A549 (cell line): ENCODE measurements around the gene DYNLT4. TPM values are rescaled to one million over a fixed set of nuclear protein-coding genes. Genes with fewer than 3 reads are reported as not detected.

Experiments
- ATAC-seq, 2 experiments: fragments of 200-7000 bp in 1 of 2; fragments of >200 bp in 1 of 2; cut with Nextera tagmentation in 1 of 2; cut with Tn5 transposase in 1 of 2; 3 replicates each; pipeline versions ENCODE4 v1.8.0 to v1.9.1; 2018 to 2020; ENCODE audit warnings: mild to moderate bottlenecking in 1 of 2, moderate library complexity in 1 of 2
- CTCF ChIA-PET: fragments of 300-600 bp; sonication (Branson Sonifier 250); formaldehyde crosslinking; extraction: SDS; loops from one replicate; lab custom pipeline; 2021; ENCODE audit warnings: antibody characterized with exemption, inconsistent platforms; lab: Yijun Ruan, JAX
- POLR2A ChIA-PET: fragments of 350-600 bp; formaldehyde crosslinking; extraction: SDS; loops from one replicate; lab custom pipeline; 2021; ENCODE audit warnings: antibody characterized with exemption, inconsistent platforms; lab: Yijun Ruan, JAX
- DNase-seq, 2 experiments: peaks; one replicate each; pipeline versions ENCODE4 v3.0.0 to v3.0.0-alpha.2; 2011 to 2016; ENCODE audit warnings: low read depth in 1 of 2, low spot score in 1 of 2
- FAIRE-seq: peaks from 2 replicates; lab custom pipeline; 2011; peaks lifted over from hg19 to GRCh38; lab: Jason Lieb, UNC
- H3K27ac ChIP-seq, 2 experiments: fragments of >200 bp; sonication (Bioruptor Twin); formaldehyde crosslinking; 3 replicates each; pipeline ENCODE4 v1.5.1; 2016 to 2017
- H3K4me1 ChIP-seq: fragments of >200 bp; sonication (Bioruptor Twin); formaldehyde crosslinking; 3 replicates; pipeline ENCODE4 v1.6.1; 2016
- H3K4me2 ChIP-seq: fragments of >200 bp; sonication (Bioruptor Twin); formaldehyde crosslinking; 3 replicates; pipeline ENCODE4 v1.6.1; 2016
- H3K4me3 ChIP-seq: fragments of >200 bp; sonication (Bioruptor Twin); formaldehyde crosslinking; 3 replicates; pipeline ENCODE4 v1.5.1; 2016
- H3K9me3 ChIP-seq: fragments of >200 bp; sonication (Bioruptor Twin); formaldehyde crosslinking; 3 replicates; pipeline ENCODE4 v1.6.1; 2016
- CBX8 ChIP-seq: fragments of 200-600 bp; sonication (generic); IDR thresholded peaks from 2 replicates; pipeline ENCODE4 v1.6.1; 2016
- CEBPB ChIP-seq, 2 experiments: fragments of >200 bp in 1 of 2; sonication (Bioruptor Twin) in 1 of 2; formaldehyde crosslinking in 1 of 2; IDR thresholded peaks; 2 replicates each; pipeline ENCODE4 v1.6.1; 2012 to 2016
- CHD4 ChIP-seq: fragments of 200-600 bp; sonication (generic); IDR thresholded peaks from 2 replicates; pipeline ENCODE4 v1.6.1; 2016; ENCODE audit warnings: antibody characterized with exemption, mild to moderate bottlenecking, borderline replicate concordance
- EHF ChIP-seq: fragments of 250-450 bp; sonication (Bioruptor Pico); IDR thresholded peaks from 2 replicates; pipeline ENCODE4 v1.5.0; 2020; ENCODE audit warnings: mild to moderate bottlenecking
- EHMT2 ChIP-seq: fragments of 200-600 bp; sonication (generic); IDR thresholded peaks from 2 replicates; pipeline ENCODE4 v1.6.1; 2016; ENCODE audit warnings: antibody characterized with exemption, low read depth, mild to moderate bottlenecking, moderate library complexity
- ELK1 ChIP-seq: fragments of 150-350 bp; IDR thresholded peaks from 2 replicates; pipeline ENCODE4 v1.6.1; 2014; ENCODE audit warnings: low read depth, mild to moderate bottlenecking, low read length
- FOSB ChIP-seq: fragments of 250-450 bp; sonication (Bioruptor Pico); IDR thresholded peaks from 2 replicates; pipeline ENCODE4 v1.5.0; 2020; ENCODE audit warnings: mild to moderate bottlenecking, moderate library complexity
- FOSL2 ChIP-seq, 2 experiments: fragments of 450-650 bp in 1 of 2; fragments of >200 bp in 1 of 2; sonication (Bioruptor Twin) in 1 of 2; formaldehyde crosslinking; IDR thresholded peaks; 2 replicates each; pipeline versions ENCODE4 v1.5.0 to v1.6.1; 2016 to 2020; ENCODE audit warnings: mild to moderate bottlenecking in 1 of 2, moderate library complexity in 1 of 2
- FOXS1 ChIP-seq: fragments of 250-450 bp; sonication (Bioruptor Pico); IDR thresholded peaks from 2 replicates; pipeline ENCODE4 v1.5.0; 2020; ENCODE audit warnings: mild to moderate bottlenecking, moderate library complexity
- HDAC2 ChIP-seq: fragments of 200-600 bp; sonication (generic); IDR thresholded peaks from 2 replicates; pipeline ENCODE4 v1.6.1; 2016
- HES2 ChIP-seq: fragments of >200 bp; sonication (Bioruptor Twin); formaldehyde crosslinking; IDR thresholded peaks from 2 replicates; pipeline ENCODE4 v1.6.1; 2016
- HMGXB4 ChIP-seq: fragments of 250-450 bp; sonication (Bioruptor Pico); IDR thresholded peaks from 2 replicates; pipeline ENCODE4 v1.5.0; 2021; ENCODE audit warnings: mild to moderate bottlenecking, moderate library complexity, borderline replicate concordance
- HOXA7 ChIP-seq: fragments of 250-450 bp; sonication (Bioruptor Pico); IDR thresholded peaks from 2 replicates; pipeline ENCODE4 v1.5.0; 2020; ENCODE audit warnings: mild to moderate bottlenecking, moderate library complexity
- JUN ChIP-seq, 2 experiments: fragments of >200 bp; sonication (Bioruptor Twin); formaldehyde crosslinking; IDR thresholded peaks; 2 replicates in 1 of 2; 3 replicates in 1 of 2; pipeline ENCODE4 v1.6.1; 2016 to 2017
- MAFK ChIP-seq: fragments of 450-650 bp; IDR thresholded peaks from 2 replicates; pipeline ENCODE4 v1.6.1; 2014; ENCODE audit not compliant: partially characterized antibody
- MYC ChIP-seq: IDR thresholded peaks from 2 replicates; pipeline ENCODE4 v1.6.1; 2012; ENCODE audit warnings: mild to moderate bottlenecking, inconsistent platforms, low read length, improper control_type of control experiment, borderline replicate concordance
- POLR2A ChIP-seq: IDR thresholded peaks from 2 replicates; pipeline ENCODE4 v1.6.1; 2012; ENCODE audit warnings: mild to moderate bottlenecking, low read length
- REST ChIP-seq: fragments of 200-600 bp; sonication (generic); IDR thresholded peaks from 2 replicates; pipeline ENCODE4 v1.6.1; 2016; ENCODE audit warnings: antibody characterized with exemption, mild to moderate bottlenecking, moderate library complexity
- SREBF2 ChIP-seq: fragments of 450-650 bp; IDR thresholded peaks from 2 replicates; pipeline ENCODE4 v1.6.1; 2014; ENCODE audit warnings: mild to moderate bottlenecking, moderate library complexity
- TFCP2L1 ChIP-seq: fragments of 250-450 bp; sonication (Bioruptor Pico); IDR thresholded peaks from 2 replicates; pipeline ENCODE4 v1.5.0; 2021; ENCODE audit warnings: mild to moderate bottlenecking
- TP53 ChIP-seq: fragments of 250-450 bp; sonication (Bioruptor Pico); IDR thresholded peaks from 2 replicates; pipeline ENCODE4 v1.5.0; 2021; ENCODE audit warnings: mild to moderate bottlenecking, moderate library complexity
- USF2 ChIP-seq: fragments of 450-650 bp; IDR thresholded peaks from 2 replicates; pipeline ENCODE4 v1.6.1; 2014; ENCODE audit warnings: antibody characterized with exemption
- ZC3H11A ChIP-seq: fragments of 450-650 bp; IDR thresholded peaks from 2 replicates; pipeline ENCODE4 v1.6.1; 2014; ENCODE audit warnings: antibody characterized with exemption, mild to moderate bottlenecking
- ZNF302 ChIP-seq: fragments of 250-450 bp; sonication (Bioruptor Pico); IDR thresholded peaks from 2 replicates; pipeline ENCODE4 v1.9.0; 2021; ENCODE audit warnings: inconsistent platforms, mild to moderate bottlenecking, moderate library complexity
- ZSCAN20 ChIP-seq: fragments of 250-450 bp; sonication (Bioruptor Pico); IDR thresholded peaks from 2 replicates; pipeline ENCODE4 v1.8.0; 2022; ENCODE audit warnings: mild to moderate bottlenecking, moderate library complexity
- WGBS: methylation state at CpG from one replicate; pipeline ENCODE4 v1.1.6; 2017; ENCODE audit errors: missing lambda C conversion rate; 5-methylcytosine and 5-hydroxymethylcytosine counted together
- polyA plus RNA-seq, 4 experiments: library from polyadenylated mRNA; depleted of rRNA in 3 of 4; stranded (reverse); fragments of >200 nt; fragmentation: RNase III in 1 of 4; extraction: RNeasy Plus Mini Kit Qiagen cat#74134 plus additional on column Dnase treatment in 1 of 4; gene quantifications; 2 replicates in 3 of 4; 3 replicates in 1 of 4; pipeline ENCODE4 v1.2.3, GENCODE V29; 2011 to 2017

Gene DYNLT4
- polyA plus RNA-seq, 2 of the 4 experiments (the other 2 are of a cell fraction): 0.12 to 0.21 TPM

GRCh38 chr1:44851308-44851707 is 44.2 kb upstream of the DYNLT4 start:
- ATAC-seq (no peak), FAIRE-seq (no peak), DNase-seq (no peak)
- no peaks in the 10 kb centered on the region for H3K9me3 ChIP-seq
- TF ChIP-seq HOXA7 (CRISPR knock-in tag): no peak
- TF ChIP-seq FOSB (CRISPR knock-in tag): no peak
- TF ChIP-seq HDAC2: no peak
- TF ChIP-seq USF2: no peak
- no peak for TF ChIP-seq MYC
- TF ChIP-seq FOXS1 (CRISPR knock-in tag): no peak
- no peak for TF ChIP-seq HMGXB4 (CRISPR knock-in tag)
- no peak for TF ChIP-seq ZNF302 (CRISPR knock-in tag)
- TF ChIP-seq ZC3H11A: no peak
- TF ChIP-seq ZSCAN20 (CRISPR knock-in tag): no peak
- no peak for TF ChIP-seq CBX8
- no peak for TF ChIP-seq MAFK
- TF ChIP-seq POLR2A: no peak
- no peak for TF ChIP-seq TFCP2L1 (CRISPR knock-in tag)
- POLR2A ChIA-PET: interaction anchor here (0.7 kb wide), 1 partner anchor 19 kb away, joined by 3 read pairs; no protein-coding TSS in a partner anchor
- no peaks in the 10 kb centered on the region for H3K4me1 ChIP-seq
- no peak overlapping the region for H3K4me3 ChIP-seq
- H3K4me2 ChIP-seq: no peak overlapping the region
- H3K27ac ChIP-seq: no peak overlapping the region
- CTCF ChIA-PET: interaction anchor here (0.6 to 0.7 kb wide), 3 partner anchors 16 to 1097 kb away, joined by 3 to 5 read pairs (median 4); no protein-coding TSS in a partner anchor
- 100% methylated on average over 1 of the region's 1 CpG for WGBS

- no peak overlapping the region for H3K4me3 ChIP-seq
- POLR2A ChIA-PET: no interaction called here
- H3K4me2 ChIP-seq: no peak overlapping the region
- no peaks in the 10 kb centered on the region for H3K9me3 ChIP-seq
- ATAC-seq (no peak), DNase-seq (no peak), FAIRE-seq (no peak)
- H3K27ac ChIP-seq: no peak overlapping the region
- no peak for TF ChIP-seq HES2
- TF ChIP-seq TFCP2L1 (CRISPR knock-in tag): no peak
- no peak for TF ChIP-seq FOSB (CRISPR knock-in tag)
- no peak for TF ChIP-seq FOXS1 (CRISPR knock-in tag)
- TF ChIP-seq JUN (IDR thresholded peaks at IDR 0.05): no peak
- TF ChIP-seq ELK1: no peak
- no peak for TF ChIP-seq REST
- TF ChIP-seq EHF (CRISPR knock-in tag): no peak
- no peak for TF ChIP-seq CBX8
- no peak for TF ChIP-seq MAFK
- TF ChIP-seq CEBPB (IDR thresholded peaks at IDR 0.05): no peak
- TF ChIP-seq HDAC2: no peak
- no peak for TF ChIP-seq SREBF2
- TF ChIP-seq ZSCAN20 (CRISPR knock-in tag): no peak
- no peak for TF ChIP-seq EHMT2
- TF ChIP-seq USF2: no peak
- no peak for TF ChIP-seq FOSL2 (IDR thresholded peaks at IDR 0.05)
- no peak for TF ChIP-seq FOSL2 (CRISPR knock-in tag; IDR thresholded peaks at IDR 0.05)
- TF ChIP-seq CHD4: no peak
- TF ChIP-seq HOXA7 (CRISPR knock-in tag): no peak
- TF ChIP-seq TP53: no peak
- CTCF ChIA-PET: interaction anchor here (1.4 kb wide), 1 partner anchor 108 kb away, joined by 3 read pairs; no protein-coding TSS in a partner anchor
- WGBS: 88% methylated on average over 2 of the region's 2 CpGs
- H3K4me1 ChIP-seq: no peaks in the 10 kb centered on the region
Observed at GRCh38 chr1:44849575-44850132, 42.5 kb upstream of the DYNLT4 start.
